SU-DHL-6 (cell line): ENCODE measurements around the gene FSD1.

Experiments
- H2AFZ ChIP-seq: fragments of 200-600 bp; sonication (generic); 2 replicates; pipeline ENCODE4 v1.6.1; 2014; ENCODE audit warnings: low read depth, mild to moderate bottlenecking, moderate library complexity, mixed read lengths, antibody characterized with exemption, low read length; ENCODE audit not compliant: severe bottlenecking
- H3F3A ChIP-seq: fragments of 200-600 bp; shearing (Covaris generic); 2 replicates; pipeline ENCODE4 v1.6.0; 2016; ENCODE audit warnings: antibody characterized with exemption, mild to moderate bottlenecking; ENCODE audit not compliant: insufficient read depth
- H3K27ac ChIP-seq: fragments of 200-600 bp; sonication (generic); 2 replicates; pipeline ENCODE4 v1.5.1; 2016; ENCODE audit warnings: low read depth, mild to moderate bottlenecking, low read length, moderate library complexity, mixed read lengths
- H3K27me3 ChIP-seq: fragments of 200-600 bp; sonication (generic), shearing (Covaris generic); 2 replicates; pipeline ENCODE4 v1.6.0; 2014; ENCODE audit warnings: mild to moderate bottlenecking, low read length
- H3K36me3 ChIP-seq: fragments of 200-600 bp; sonication (generic); 2 replicates; pipeline ENCODE4 v1.6.1; 2014; ENCODE audit warnings: mild to moderate bottlenecking, low read length, mixed read lengths
- H3K4me2 ChIP-seq: fragments of 300-600, 200-600 bp; shearing (Covaris generic), sonication (generic); 2 replicates; pipeline ENCODE4 v1.6.0; 2014; ENCODE audit warnings: low read length, low read depth, mild to moderate bottlenecking; ENCODE audit not compliant: poor library complexity, severe bottlenecking
- H3K4me3 ChIP-seq: fragments of 200-600 bp; sonication (generic); 2 replicates; pipeline ENCODE4 v1.5.1; 2014; ENCODE audit warnings: antibody characterized with exemption, low read length, mild to moderate bottlenecking, mixed read lengths; ENCODE audit not compliant: insufficient read depth, poor library complexity, severe bottlenecking
- H3K79me2 ChIP-seq: fragments of 200-600 bp; sonication (generic); 2 replicates; pipeline ENCODE4 v1.6.1; 2014; ENCODE audit warnings: mild to moderate bottlenecking, low read length, moderate library complexity; ENCODE audit not compliant: insufficient read depth
- H3K9ac ChIP-seq: fragments of 200-600 bp; sonication (generic); 2 replicates; pipeline ENCODE4 v1.7.0; 2014; ENCODE audit warnings: mild to moderate bottlenecking, low read length
- H3K9me2 ChIP-seq: fragments of 200-600 bp; sonication (generic); replicated peaks from 2 replicates; pipeline ENCODE4 v1.6.1; 2014; ENCODE audit warnings: low read length; ENCODE audit not compliant: insufficient read depth
- H3K9me3 ChIP-seq: fragments of 200-600 bp; sonication (generic); 2 replicates; pipeline ENCODE4 v1.6.1; 2014; ENCODE audit warnings: low read length, mixed read lengths; ENCODE audit not compliant: insufficient read depth
- H4K20me1 ChIP-seq: fragments of 200-600 bp; sonication (generic); 2 replicates; pipeline ENCODE4 v1.6.1; 2014; ENCODE audit warnings: low read depth, mild to moderate bottlenecking, antibody characterized with exemption, low read length, moderate library complexity, mixed read lengths
- CTCF ChIP-seq: fragments of 200-600 bp; sonication (generic); IDR thresholded peaks from one replicate; pipeline ENCODE4 v1.5.1; 2017; ENCODE audit warnings: antibody characterized with exemption, mild to moderate bottlenecking, low read length, moderate library complexity; ENCODE audit not compliant: insufficient read depth, poor library complexity, severe bottlenecking
- EZH2phosphoT487 ChIP-seq: fragments of 200-600 bp; sonication (generic), shearing (Covaris generic); conservative IDR thresholded peaks from 2 replicates; pipeline ENCODE4 v1.6.1; 2018; ENCODE audit warnings: mild to moderate bottlenecking, antibody characterized with exemption, low read length, moderate library complexity, mixed read lengths

Gene FSD1

DNA sequence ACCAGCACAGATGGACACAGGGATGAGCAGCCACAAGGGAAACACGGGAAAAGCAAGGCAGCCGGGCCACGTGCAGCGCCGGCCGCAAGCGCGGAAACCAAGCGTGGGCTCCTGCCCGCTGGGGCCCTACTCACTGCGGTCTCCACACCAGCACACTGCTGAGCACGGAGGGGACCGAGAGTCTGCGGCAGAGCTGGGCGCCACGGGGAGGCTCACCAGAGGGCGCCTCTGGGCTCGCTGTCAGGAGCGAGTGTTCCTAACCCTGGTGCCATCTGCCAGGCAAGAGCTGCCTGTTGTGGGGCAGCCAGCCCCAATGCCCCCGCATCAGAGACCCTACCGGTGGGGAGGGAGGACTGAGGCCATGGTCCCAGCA, 65.5 kb downstream of the FSD1 start:
- H3K4me3 ChIP-seq: peak overlapping the region; percentile 15

DNA sequence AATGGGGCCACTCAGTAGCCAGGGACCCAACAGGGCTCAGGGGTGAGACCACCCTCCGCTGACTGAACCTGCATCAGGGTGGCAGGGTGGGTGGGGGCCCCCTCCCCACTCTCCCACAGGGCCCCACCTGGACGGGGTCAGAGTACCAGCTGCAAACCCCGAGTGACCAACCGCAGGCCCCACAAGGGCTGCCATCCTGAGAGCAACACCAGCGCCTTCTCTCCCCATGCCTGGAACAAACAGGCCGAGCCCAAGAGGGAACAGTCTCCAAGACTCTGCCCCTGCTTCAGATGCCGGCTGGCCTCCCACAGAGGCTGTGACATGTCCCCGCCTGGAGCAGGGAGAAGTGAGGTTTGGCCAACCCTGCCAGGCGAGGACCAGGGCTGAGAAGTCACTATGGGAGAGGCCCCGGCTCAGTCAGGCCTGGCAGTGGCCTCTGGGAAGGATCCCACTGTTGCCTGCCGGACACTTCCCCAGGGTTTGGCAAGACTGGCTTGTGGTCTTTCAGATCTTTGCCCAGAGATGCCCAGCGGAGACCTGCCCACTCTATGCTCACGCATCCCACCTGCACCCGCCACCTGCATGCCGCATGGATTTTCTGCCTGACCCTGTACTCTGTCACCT, 66.1 kb downstream of the FSD1 start:
- Histone ChIP-seq H4K20me1 (no peaks in the 10 kb centered on the region), H3K4me3 (peak overlapping the region; percentile 15), H3K27me3 (no peaks in the 10 kb centered on the region), H3F3A (peaks cover 21% of the 10 kb centered on the region), H3K36me3 (no peaks in the 10 kb centered on the region), H3K79me2 (peaks cover 43% of the 10 kb centered on the region), H3K9me2 (no peaks in the 10 kb centered on the region), H3K9ac (peak overlapping the region; percentile 55), H3K27ac (peak overlapping the region; percentile 87), H3K9me3 (no peaks in the 10 kb centered on the region), H2AFZ (no peak overlapping the region), H3K4me2 (peak overlapping the region; percentile 57)
- no peak for TF ChIP-seq CTCF
- no peak for TF ChIP-seq EZH2phosphoT487

More for the DNA sequence above, 65.5 kb downstream of the FSD1 start:
- no peak for TF ChIP-seq EZH2phosphoT487
- TF ChIP-seq CTCF: peak; percentile 82
- Histone ChIP-seq H3K4me2 (peak overlapping the region; percentile 57), H2AFZ (no peak overlapping the region), H3K9ac (peak overlapping the region; percentile 55), H3K27me3 (no peaks in the 10 kb centered on the region), H3K9me2 (no peaks in the 10 kb centered on the region), H3K79me2 (peaks cover 36% of the 10 kb centered on the region), H4K20me1 (no peaks in the 10 kb centered on the region), H3F3A (peaks cover 21% of the 10 kb centered on the region), H3K9me3 (no peaks in the 10 kb centered on the region), H3K27ac (peak overlapping the region; percentile 87), H3K36me3 (no peaks in the 10 kb centered on the region)

DNA sequence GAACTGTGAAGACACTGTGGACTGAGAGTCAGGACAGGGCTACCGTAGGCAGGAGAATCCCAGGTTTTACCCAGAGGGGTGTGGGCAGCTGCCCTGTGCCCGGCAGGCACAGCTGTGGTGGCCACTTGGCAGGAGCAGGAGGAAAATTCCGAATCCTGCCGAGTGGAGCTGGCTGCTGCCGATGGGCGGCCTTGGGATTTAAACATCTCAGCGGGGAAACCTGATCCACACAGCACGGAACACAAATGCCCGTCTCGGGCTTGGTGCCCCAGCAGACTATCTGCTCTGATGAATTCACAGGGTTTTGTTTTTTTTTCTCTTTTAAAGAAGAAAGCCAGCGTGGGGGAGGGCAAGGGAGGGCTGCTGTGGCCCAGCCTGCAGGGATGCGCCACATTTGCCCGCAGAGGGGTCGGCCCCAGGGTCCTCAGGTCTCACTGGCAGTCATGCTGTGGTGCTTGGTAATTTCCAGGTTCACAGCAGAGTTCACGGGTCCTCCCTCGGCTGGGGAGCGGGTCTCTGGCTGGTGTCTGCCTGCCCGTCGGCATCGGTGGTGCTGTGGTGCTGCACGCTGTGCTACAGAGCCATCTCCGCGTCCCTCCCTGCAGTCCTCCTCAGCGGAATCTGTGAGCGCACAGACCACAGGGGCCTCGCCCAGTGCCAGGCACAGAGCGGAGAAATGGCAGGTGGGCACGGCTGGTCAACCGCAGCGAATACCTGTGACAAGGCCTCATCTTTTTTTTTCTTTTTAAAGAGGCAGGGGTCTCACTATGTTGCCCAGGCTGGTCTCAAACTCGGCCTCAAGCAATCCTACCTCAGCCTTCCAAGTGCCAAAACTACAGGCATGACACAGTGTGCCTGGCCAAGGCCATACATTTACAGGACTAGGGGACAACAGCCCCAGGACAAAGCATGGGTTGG, 67.1 kb downstream of the FSD1 start:
- no peak for TF ChIP-seq EZH2phosphoT487
- TF ChIP-seq CTCF: no peak
- no peak overlapping the region for H3K27ac ChIP-seq
- peaks cover 21% of the 10 kb centered on the region for H3F3A ChIP-seq
- H3K9ac ChIP-seq: peak overlapping the region; percentile 55
- no peaks in the 10 kb centered on the region for H4K20me1 ChIP-seq
- H3K79me2 ChIP-seq: peaks cover 49% of the 10 kb centered on the region
- H3K4me2 ChIP-seq: no peak overlapping the region
- H2AFZ ChIP-seq: no peak overlapping the region
- no peaks in the 10 kb centered on the region for H3K9me3 ChIP-seq
- H3K27me3 ChIP-seq: no peaks in the 10 kb centered on the region
- H3K36me3 ChIP-seq: no peaks in the 10 kb centered on the region
- no peak overlapping the region for H3K4me3 ChIP-seq
- no peaks in the 10 kb centered on the region for H3K9me2 ChIP-seq
